Measurements from ENCODE around the gene ECI2. TPM values are rescaled to one million over a fixed set of nuclear protein-coding genes. Genes with fewer than 3 reads are reported as not detected.
"Not testable (repeated sequence)": the region's sequence is repeated elsewhere in the genome, so short reads cannot be mapped to it uniquely, and the experiment has no call there.

The ECI2 gene
- total RNA-seq, 1 donor from 2014 or later = 84.7 TPM

DNA sequence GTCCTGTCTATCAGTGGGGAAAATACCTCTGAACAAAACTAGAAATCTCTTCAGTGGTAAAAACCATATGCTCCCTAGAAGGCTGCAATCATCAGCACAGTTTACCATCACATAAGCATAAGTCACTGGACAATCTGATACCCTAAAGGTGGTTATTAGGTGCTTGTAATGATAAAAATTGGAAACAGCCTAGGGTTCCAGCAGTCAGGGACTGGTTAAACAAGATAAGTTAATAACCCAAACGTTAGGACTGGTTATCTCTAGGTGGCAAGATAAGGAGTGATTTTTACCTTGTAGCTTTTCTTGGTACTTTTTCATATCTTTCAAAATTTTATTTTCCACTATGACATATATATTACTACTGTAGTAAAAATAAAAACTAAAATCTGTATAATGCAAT lies 11.0 kb downstream of the ECI2 start:
- Histone ChIP-seq H3K4me1 (no peaks in the 10 kb centered on the region), H3K27me3 (no peaks in the 10 kb centered on the region), H3K27ac (no peak overlapping the region), H3K9me3 (no peaks in the 10 kb centered on the region), H3K36me3 (peaks cover 63 to 93% of the 10 kb centered on the region in 2 donors), H3K4me3 (no peak overlapping the region)
- DNase-seq (ENCODE audit: low spot score in 2 of 2) = no peak
- intact Hi-C loops (cut with DNase I) = no loop called here
- TF ChIP-seq, protein P1, sequence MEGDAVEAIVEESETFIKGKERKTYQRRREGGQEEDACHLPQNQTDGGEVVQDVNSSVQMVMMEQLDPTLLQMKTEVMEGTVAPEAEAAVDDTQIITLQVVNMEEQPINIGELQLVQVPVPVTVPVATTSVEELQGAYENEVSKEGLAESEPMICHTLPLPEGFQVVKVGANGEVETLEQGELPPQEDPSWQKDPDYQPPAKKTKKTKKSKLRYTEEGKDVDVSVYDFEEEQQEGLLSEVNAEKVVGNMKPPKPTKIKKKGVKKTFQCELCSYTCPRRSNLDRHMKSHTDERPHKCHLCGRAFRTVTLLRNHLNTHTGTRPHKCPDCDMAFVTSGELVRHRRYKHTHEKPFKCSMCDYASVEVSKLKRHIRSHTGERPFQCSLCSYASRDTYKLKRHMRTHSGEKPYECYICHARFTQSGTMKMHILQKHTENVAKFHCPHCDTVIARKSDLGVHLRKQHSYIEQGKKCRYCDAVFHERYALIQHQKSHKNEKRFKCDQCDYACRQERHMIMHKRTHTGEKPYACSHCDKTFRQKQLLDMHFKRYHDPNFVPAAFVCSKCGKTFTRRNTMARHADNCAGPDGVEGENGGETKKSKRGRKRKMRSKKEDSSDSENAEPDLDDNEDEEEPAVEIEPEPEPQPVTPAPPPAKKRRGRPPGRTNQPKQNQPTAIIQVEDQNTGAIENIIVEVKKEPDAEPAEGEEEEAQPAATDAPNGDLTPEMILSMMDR (IDR thresholded peaks at IDR 0.05) = no peak

DNA sequence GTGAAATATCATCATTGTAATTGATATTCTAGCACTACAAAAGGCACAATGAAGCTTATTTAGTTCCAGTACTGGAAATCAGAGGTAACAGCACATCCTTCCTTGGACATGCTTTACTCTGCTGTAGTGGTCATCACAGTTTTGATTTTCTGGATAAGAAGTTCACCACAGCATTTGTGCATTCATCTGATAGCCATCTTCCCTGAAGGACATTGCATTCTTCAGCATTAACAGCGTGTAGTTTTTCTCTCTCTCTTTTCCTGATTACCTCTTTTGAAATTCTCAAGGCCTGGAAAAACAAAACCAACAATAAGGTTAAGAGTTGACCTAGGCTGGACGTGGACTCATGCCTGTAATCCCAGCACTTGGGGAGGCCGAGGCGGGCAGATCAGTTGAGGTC lies 19.6 kb downstream of the ECI2 start:
- no peak for DNase-seq (ENCODE audit: low spot score in 2 of 2)
- intact Hi-C loops (cut with DNase I) = no loop called here

DNA sequence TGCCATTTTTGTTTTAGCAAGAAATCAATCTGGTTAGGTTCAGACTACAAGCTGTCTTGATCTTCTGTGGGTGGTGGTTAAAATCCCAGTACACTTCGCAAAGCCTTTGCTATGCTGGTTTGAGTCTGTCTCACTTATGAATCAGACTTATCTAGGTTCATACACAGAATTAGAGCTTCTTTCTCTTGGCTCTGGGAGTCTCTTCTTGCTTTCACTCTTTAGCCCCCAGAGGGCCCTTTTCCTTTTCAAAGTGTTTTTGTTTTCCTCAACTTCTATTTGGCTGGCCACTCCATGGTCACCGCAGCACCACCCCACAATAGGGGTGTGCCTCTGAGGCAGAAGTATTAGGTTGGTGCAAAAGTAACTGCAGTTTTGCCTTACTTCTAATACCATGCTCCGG lies 21.3 kb downstream of the ECI2 start:
- intact Hi-C loops (cut with DNase I) = no loop called here

More for the DNA sequence above, 19.6 kb downstream of the ECI2 start:
- Histone ChIP-seq H3K36me3 (peaks cover 48 to 59% of the 10 kb centered on the region in 2 donors), H3K4me1 (no peaks in the 10 kb centered on the region), H3K4me3 (no peak overlapping the region), H3K9me3 (peaks cover 0 to 13% of the 10 kb centered on the region in 2 donors), H3K27ac (no peak overlapping the region), H3K27me3 (no peaks in the 10 kb centered on the region)
- TF ChIP-seq, protein P1 (IDR thresholded peaks at IDR 0.05) = no peak

DNA sequence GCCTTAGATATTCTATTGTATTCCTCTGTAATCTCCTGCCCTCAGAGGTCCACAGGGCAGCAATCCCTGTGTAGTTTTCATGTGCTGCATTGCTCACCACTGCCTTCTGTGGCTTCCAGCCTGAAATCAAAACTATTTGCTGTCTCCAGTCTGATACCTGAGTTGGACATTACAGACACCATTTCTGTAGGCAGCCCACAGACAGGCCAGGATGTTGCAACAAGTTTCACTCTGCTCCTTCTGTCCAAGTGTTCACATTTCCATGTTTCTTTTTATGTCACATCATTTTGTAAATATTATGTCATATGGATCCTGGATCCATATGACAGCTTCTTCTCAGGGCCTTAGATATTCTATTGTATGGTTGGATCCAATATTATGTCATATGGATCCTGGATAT lies 21.7 kb downstream of the ECI2 start:
- no peak for DNase-seq (ENCODE audit: low spot score in 2 of 2)
- no peak overlapping the region for H3K27ac ChIP-seq
- TF ChIP-seq, protein P1 (IDR thresholded peaks at IDR 0.05) = no peak
- H3K9me3 ChIP-seq = peaks cover 0 to 13% of the 10 kb centered on the region in 2 donors
- intact Hi-C loops (cut with DNase I) = no loop called here
- peaks cover 0 to 3% of the 10 kb centered on the region in 2 donors for H3K4me1 ChIP-seq
- peaks cover 30 to 38% of the 10 kb centered on the region in 2 donors for H3K36me3 ChIP-seq
- H3K27me3 ChIP-seq = no peaks in the 10 kb centered on the region
- no peak overlapping the region for H3K4me3 ChIP-seq

More for the DNA sequence above, 21.3 kb downstream of the ECI2 start:
- Histone ChIP-seq H3K4me3 (no peak overlapping the region), H3K27me3 (no peaks in the 10 kb centered on the region), H3K9me3 (peaks cover 0 to 13% of the 10 kb centered on the region in 2 donors), H3K36me3 (peaks cover 35 to 42% of the 10 kb centered on the region in 2 donors), H3K4me1 (peaks cover 0 to 3% of the 10 kb centered on the region in 2 donors), H3K27ac (no peak overlapping the region)
- TF ChIP-seq, protein P1 (IDR thresholded peaks at IDR 0.05) = no peak
- no peak for DNase-seq (ENCODE audit: low spot score in 2 of 2)

DNA sequence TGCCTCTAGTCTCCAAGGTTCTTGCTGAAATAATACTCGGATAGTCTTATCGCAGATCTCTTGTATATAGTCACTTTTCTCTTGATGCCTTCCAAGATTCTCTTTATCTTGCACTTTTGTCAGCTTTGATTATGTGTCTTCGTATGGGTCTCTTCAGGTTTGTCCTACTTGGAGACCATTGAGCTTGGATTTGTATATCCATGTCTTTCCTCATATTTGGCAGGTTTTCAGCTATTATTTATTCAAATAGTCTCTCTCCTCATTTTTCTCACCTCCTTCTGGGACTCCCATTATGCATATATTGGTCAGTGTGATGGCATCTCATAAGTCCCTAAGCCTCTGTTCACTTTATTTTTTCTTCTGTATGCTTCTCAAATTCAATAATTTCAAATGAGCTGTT lies 23.0 kb downstream of the ECI2 start:
- TF ChIP-seq, protein P1 (IDR thresholded peaks at IDR 0.05) = no peak
- Histone ChIP-seq H3K4me3 (no peak overlapping the region), H3K4me1 (peaks cover 0 to 3% of the 10 kb centered on the region in 2 donors), H3K27me3 (no peaks in the 10 kb centered on the region), H3K9me3 (peaks cover 0 to 13% of the 10 kb centered on the region in 2 donors), H3K27ac (no peak overlapping the region), H3K36me3 (peaks cover 20 to 25% of the 10 kb centered on the region in 2 donors)
- intact Hi-C loops (cut with DNase I) = no loop called here
- no peak for DNase-seq (ENCODE audit: low spot score in 2 of 2)

DNA sequence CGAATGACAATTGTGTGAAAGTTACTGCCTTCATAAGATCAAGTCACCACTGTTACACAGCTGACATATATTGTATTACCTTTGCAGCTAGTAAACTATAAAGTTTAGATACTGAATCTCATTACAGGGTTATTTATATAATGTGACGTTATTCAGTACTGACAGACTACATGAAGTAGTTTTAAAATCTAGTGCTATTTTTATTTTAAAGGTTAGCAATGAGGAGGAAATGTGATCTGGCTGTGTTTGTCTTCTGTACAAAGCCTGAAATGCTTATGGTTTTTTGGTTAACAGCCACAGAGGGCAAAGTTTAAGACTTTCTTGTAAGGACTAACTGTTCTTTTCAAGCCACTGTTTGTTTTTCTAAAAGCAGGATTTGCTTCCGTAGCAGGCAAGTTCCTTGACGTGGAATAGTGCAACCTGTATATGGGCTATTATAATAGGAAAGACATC lies 26.0 kb downstream of the ECI2 start:
- intact Hi-C loops (cut with DNase I); H3K4me3 ChIP-seq; DNase-seq (ENCODE audit: low spot score in 2 of 2); H3K36me3 ChIP-seq; H3K4me1 ChIP-seq; H3K27me3 ChIP-seq: not testable (repeated sequence)
- peaks cover 0 to 13% of the 10 kb centered on the region in 2 donors for H3K9me3 ChIP-seq
- H3K27ac ChIP-seq = peak overlapping the region in 1 of 2 donors; percentile 25
